NB4 (cell line): ENCODE measurements around the gene APOL4.

ENCODE experiments used
- MYC ChIP-seq: IDR thresholded peaks from 2 replicates; pipeline ENCODE4 v1.6.1; 2011; ENCODE audit warnings: low read depth, low read length
- TF ChIP-seq, protein P1 (sequence below): IDR thresholded peaks from one replicate; pipeline ENCODE4 v1.5.1; 2012; ENCODE audit warnings: low read depth, low read length
- TF ChIP-seq, protein P2 (sequence below): IDR thresholded peaks from 2 replicates; pipeline ENCODE4 v1.6.1; 2011; ENCODE audit warnings: low read depth, low read length

DNA sequence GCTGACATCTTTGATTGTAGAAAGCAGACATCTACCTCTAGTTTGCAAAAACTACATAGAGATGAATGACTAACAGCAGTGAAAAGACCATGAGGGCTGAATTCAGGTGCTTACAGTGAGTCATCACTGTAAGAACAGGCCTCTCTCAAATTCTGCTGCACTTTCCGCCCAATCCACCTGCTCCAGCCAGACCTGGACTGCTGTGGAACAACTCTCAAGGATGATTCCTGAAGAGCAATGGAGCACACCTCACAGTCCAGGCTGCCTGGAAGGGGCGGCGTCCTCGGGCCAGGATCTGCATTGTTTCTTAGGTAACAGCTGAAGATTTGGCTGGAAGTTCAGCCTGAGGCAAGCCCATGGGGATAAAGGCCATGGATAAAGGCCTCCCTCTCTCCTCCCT lies 22.6 kb upstream of the APOL4 start:
- TF ChIP-seq, protein P1, sequence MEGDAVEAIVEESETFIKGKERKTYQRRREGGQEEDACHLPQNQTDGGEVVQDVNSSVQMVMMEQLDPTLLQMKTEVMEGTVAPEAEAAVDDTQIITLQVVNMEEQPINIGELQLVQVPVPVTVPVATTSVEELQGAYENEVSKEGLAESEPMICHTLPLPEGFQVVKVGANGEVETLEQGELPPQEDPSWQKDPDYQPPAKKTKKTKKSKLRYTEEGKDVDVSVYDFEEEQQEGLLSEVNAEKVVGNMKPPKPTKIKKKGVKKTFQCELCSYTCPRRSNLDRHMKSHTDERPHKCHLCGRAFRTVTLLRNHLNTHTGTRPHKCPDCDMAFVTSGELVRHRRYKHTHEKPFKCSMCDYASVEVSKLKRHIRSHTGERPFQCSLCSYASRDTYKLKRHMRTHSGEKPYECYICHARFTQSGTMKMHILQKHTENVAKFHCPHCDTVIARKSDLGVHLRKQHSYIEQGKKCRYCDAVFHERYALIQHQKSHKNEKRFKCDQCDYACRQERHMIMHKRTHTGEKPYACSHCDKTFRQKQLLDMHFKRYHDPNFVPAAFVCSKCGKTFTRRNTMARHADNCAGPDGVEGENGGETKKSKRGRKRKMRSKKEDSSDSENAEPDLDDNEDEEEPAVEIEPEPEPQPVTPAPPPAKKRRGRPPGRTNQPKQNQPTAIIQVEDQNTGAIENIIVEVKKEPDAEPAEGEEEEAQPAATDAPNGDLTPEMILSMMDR = no peak
- TF ChIP-seq MYC = no peak
- TF ChIP-seq, protein P2, sequence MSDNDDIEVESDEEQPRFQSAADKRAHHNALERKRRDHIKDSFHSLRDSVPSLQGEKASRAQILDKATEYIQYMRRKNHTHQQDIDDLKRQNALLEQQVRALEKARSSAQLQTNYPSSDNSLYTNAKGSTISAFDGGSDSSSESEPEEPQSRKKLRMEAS = no peak
